Osteocyte (in vitro differentiated cells): Measurements from ENCODE around the gene DHTKD1. TPM values are rescaled to one million over a fixed set of nuclear protein-coding genes. Genes with fewer than 3 reads are reported as not detected.
"Not testable (repeated sequence)": the region's sequence is repeated elsewhere in the genome, so short reads cannot be mapped to it uniquely, and the experiment has no call there.

Source experiments
- DNase-seq: peaks from one replicate; pipeline ENCODE4 v3.0.0; 2021; ENCODE audit warnings: mixed read lengths; ENCODE audit not compliant: unreplicated experiment; ENCODE audit errors: extremely low spot score
- H3K27ac Mint-ChIP-seq: one replicate; pipeline ENCODE4 v1.8.0; 2021; ENCODE audit warnings: mild to moderate bottlenecking, mixed read lengths; ENCODE audit not compliant: unreplicated experiment
- H3K27me3 Mint-ChIP-seq: one replicate; pipeline ENCODE4 v1.8.0; 2021; ENCODE audit warnings: mixed read lengths; ENCODE audit not compliant: unreplicated experiment
- H3K36me3 Mint-ChIP-seq: one replicate; pipeline ENCODE4 v1.8.0; 2021; ENCODE audit warnings: mixed read lengths; ENCODE audit not compliant: unreplicated experiment
- H3K4me1 Mint-ChIP-seq: one replicate; pipeline ENCODE4 v1.8.0; 2021; ENCODE audit warnings: mixed read lengths; ENCODE audit not compliant: unreplicated experiment
- H3K4me3 Mint-ChIP-seq: one replicate; pipeline ENCODE4 v1.8.0; 2021; ENCODE audit warnings: mild to moderate bottlenecking, moderate library complexity, mixed read lengths; ENCODE audit not compliant: unreplicated experiment
- H3K9me3 Mint-ChIP-seq: one replicate; pipeline ENCODE4 v1.8.0; 2021; ENCODE audit warnings: mixed read lengths; ENCODE audit not compliant: unreplicated experiment
- total RNA-seq: library from RNA; stranded (reverse); gene quantifications from 2 replicates; pipeline ENCODE4 v1.2.1, GENCODE V29; 2021
- TF ChIP-seq, protein P1 (sequence below): fragments of 200-600 bp; sonication (generic); IDR thresholded peaks from 2 replicates; pipeline ENCODE4 v1.5.0; 2021; ENCODE audit warnings: antibody characterized with exemption, mild to moderate bottlenecking, moderate library complexity

The DHTKD1 gene
- total RNA-seq, 1 donor from 2014 or later = 18.9 TPM

DNA sequence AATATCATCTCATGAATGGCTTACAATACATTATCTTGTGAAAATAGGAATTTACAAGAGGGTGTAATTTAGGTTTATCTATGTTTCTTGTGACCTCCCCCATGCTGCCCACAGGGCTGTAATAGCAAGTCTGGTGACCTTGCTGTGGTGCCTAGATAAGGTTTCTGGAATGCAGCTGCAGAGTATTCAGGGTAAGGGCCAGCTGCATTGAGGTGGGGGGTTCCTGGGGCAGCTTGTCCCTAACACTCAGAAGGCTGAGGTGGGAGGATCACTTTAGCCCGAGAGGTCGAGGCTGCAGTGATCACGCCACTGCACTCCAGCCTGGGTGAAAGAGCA, 5.3 kb upstream of the DHTKD1 start:
- Mint-ChIP-seq H3K9me3 (no peaks in the 10 kb centered on the region), H3K27me3 (peaks cover 14% of the 10 kb centered on the region), H3K4me1 (peaks cover 3% of the 10 kb centered on the region), H3K27ac (no peak overlapping the region), H3K36me3 (no peaks in the 10 kb centered on the region), H3K4me3 (no peak overlapping the region)
- TF ChIP-seq, protein P1, sequence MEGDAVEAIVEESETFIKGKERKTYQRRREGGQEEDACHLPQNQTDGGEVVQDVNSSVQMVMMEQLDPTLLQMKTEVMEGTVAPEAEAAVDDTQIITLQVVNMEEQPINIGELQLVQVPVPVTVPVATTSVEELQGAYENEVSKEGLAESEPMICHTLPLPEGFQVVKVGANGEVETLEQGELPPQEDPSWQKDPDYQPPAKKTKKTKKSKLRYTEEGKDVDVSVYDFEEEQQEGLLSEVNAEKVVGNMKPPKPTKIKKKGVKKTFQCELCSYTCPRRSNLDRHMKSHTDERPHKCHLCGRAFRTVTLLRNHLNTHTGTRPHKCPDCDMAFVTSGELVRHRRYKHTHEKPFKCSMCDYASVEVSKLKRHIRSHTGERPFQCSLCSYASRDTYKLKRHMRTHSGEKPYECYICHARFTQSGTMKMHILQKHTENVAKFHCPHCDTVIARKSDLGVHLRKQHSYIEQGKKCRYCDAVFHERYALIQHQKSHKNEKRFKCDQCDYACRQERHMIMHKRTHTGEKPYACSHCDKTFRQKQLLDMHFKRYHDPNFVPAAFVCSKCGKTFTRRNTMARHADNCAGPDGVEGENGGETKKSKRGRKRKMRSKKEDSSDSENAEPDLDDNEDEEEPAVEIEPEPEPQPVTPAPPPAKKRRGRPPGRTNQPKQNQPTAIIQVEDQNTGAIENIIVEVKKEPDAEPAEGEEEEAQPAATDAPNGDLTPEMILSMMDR = no peak
- DNase-seq = no peak

DNA sequence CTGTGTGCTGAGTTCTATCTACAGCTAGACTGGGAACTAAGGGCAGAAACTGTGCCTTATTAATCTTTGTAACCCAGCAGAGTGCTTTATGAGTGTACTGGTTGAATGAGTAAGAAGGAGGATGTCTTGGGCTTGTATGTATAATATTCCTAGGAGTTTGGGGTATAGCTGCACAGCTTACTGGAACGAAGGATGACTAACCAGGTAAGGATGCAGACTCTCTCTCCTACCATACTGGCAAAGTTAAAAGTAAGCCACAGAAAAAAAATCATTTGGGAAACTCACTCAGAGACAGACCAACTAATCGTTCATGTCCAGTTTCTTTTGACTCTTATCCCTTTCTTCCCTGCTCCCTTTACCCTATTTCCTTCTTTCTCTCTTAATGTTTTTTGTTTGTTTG, 1.4 kb upstream of the DHTKD1 start:
- Mint-ChIP-seq H3K9me3 (no peaks in the 10 kb centered on the region), H3K27ac (peak overlapping the region; percentile 67), H3K4me1 (peaks cover 24% of the 10 kb centered on the region), H3K27me3 (peaks cover 14% of the 10 kb centered on the region), H3K36me3 (no peaks in the 10 kb centered on the region), H3K4me3 (no peak overlapping the region)
- no peak for DNase-seq
- TF ChIP-seq, protein P1 = no peak

DNA sequence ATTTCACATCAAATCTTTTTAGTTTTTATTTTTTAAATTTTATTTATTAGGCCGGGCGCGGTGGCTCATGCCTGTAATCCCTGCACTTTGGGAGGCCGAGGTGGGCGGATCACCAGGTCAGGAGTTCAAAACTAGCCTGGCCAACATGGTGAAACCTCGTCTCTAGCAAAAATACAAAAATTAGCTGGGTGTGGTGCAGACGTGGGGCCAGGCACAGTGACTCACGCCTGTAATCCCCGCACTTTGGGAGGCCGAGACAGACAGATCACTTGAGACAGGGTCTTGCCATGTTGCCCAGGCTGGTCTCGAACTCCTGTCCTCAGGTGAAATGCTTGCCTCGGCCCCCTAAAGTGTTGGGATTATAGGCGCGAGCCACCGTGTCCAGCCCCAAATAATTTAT, 2.7 kb downstream of the DHTKD1 start:
- peaks cover 24% of the 10 kb centered on the region for H3K4me1 Mint-ChIP-seq
- not testable (repeated sequence) for H3K27ac Mint-ChIP-seq, H3K4me3 Mint-ChIP-seq, H3K36me3 Mint-ChIP-seq, H3K9me3 Mint-ChIP-seq, H3K27me3 Mint-ChIP-seq, DNase-seq

DNA sequence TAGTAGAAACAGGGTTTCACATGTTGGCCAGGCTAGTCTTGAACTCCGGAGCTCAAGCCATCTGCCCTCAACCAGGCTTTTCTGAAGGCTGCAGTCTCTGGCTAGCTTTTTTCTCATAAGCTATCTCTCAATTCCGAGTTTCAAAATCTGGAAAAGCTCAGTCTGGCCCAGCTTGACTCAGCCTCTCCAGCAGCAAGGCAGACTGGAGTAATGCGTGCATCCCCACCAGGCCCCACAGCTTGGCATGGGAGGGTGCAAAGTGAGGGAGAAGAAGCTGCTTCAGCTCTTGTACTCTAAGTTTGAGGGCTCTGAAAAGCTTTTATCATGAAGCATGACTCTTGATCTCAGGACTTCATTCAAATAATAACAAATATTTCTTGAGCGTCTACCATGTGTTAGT, 4.8 kb downstream of the DHTKD1 start:
- TF ChIP-seq, protein P1 = no peak
- no peaks in the 10 kb centered on the region for H3K27me3 Mint-ChIP-seq
- peaks cover 6% of the 10 kb centered on the region for H3K36me3 Mint-ChIP-seq
- peaks cover 20% of the 10 kb centered on the region for H3K4me1 Mint-ChIP-seq
- no peak overlapping the region for H3K27ac Mint-ChIP-seq
- no peak overlapping the region for H3K4me3 Mint-ChIP-seq
- H3K9me3 Mint-ChIP-seq = no peaks in the 10 kb centered on the region
- DNase-seq = no peak

DNA sequence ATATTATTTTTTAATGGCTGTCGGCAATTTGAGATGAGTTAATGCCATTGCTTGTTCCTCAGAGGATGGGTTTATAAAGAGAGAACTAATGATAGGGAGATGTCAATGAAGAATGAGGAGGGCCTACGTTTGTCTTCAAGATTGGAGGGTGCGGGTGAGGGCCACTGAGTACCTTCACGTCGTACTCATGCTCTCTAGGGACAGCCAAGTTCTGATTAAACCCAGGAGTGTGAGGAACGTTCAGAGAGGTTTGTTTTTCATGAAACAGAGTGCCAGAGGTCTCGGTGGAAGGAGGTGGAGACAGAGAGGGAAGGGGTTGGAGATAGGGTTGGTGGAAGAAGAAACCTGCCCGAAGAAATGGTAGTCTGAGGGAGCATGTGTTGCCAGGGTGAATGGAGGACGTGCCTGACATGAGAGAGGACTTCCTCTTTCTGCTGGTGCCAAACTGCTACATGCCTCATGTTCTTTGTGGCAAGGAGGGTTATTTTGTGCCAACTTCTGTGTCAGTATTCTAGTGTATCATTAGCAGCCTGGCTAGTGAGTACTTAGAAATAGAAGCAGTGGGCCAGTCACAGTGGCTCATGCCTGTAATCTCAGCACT, 8.9 kb downstream of the DHTKD1 start:
- Mint-ChIP-seq H3K4me1 (no peaks in the 10 kb centered on the region), H3K36me3 (peaks cover 6% of the 10 kb centered on the region), H3K27me3 (no peaks in the 10 kb centered on the region), H3K27ac (no peak overlapping the region), H3K4me3 (no peak overlapping the region), H3K9me3 (no peaks in the 10 kb centered on the region)
- TF ChIP-seq, protein P1 = no peak
- DNase-seq = no peak

DNA sequence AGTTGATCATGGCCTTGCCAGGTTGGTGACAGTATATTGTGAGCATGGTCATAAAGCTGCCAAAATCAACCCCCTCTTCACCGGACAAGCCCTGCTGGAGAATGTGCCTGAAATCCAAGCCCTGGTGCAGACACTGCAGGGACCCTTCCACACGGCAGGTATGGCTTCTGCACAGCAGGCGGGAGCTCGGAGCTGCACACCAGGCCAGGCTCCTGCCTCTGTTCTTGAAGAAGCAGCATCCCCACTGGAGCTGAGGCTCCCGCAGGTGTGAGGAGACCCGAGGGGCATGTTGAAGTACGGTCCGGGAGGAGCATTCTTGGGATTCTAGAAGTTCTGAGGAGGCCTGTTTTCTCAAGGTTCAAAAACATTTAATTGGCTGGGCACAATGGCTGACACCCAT, 12.7 kb downstream of the DHTKD1 start:
- H3K36me3 Mint-ChIP-seq = peaks cover 14% of the 10 kb centered on the region

More for the DNA sequence above, 12.7 kb downstream of the DHTKD1 start:
- DNase-seq = no peak
- Mint-ChIP-seq H3K4me3 (no peak overlapping the region), H3K27me3 (no peaks in the 10 kb centered on the region), H3K9me3 (no peaks in the 10 kb centered on the region), H3K4me1 (no peaks in the 10 kb centered on the region), H3K27ac (no peak overlapping the region)
- TF ChIP-seq, protein P1 = no peak
